C4-2B (cell line): Measurements from ENCODE around the gene CPA1.

Experiments used
- ZFX ChIP-seq: fragments of 450-650 bp; IDR thresholded peaks from 2 replicates; pipeline ENCODE4 v1.6.1; 2017
- TF ChIP-seq, protein P1 (sequence below): fragments of 450-650 bp; conservative IDR thresholded peaks from 2 replicates; pipeline ENCODE4 v1.5.1; 2017; ENCODE audit warnings: mild to moderate bottlenecking

DNA sequence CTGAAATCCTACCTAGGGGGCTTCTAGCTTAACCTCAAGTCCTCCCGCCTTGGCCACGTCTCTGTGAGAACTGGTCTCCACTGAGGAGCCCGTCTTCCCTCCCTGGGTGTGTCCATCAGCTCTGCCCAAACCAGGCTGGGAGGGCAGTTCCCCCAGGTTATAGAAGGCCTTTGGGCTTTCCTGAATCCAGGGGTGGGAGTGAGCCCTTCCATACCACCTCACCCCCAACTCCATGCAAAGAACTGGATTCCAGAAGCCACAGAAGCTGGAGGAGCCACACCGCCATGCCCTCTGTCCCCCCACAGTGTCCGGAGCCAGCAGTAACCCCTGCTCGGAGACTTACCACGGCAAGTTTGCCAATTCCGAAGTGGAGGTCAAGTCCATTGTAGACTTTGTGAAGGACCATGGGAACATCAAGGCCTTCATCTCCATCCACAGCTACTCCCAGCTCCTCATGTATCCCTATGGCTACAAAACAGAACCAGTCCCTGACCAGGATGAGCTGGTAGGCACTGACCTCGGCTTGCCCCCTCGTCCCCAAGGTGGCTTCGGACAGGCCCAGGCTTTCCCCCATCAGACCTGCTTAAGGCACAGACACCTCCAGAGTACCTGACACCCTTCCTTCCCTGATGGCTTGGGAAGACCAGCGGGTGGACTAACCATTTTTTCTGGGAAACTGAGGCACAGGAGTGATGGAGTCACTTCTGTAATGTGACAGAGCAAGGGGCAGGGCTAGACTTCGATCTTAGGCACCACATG lies 4.7 kb downstream of the CPA1 start:
- TF ChIP-seq, protein P1, sequence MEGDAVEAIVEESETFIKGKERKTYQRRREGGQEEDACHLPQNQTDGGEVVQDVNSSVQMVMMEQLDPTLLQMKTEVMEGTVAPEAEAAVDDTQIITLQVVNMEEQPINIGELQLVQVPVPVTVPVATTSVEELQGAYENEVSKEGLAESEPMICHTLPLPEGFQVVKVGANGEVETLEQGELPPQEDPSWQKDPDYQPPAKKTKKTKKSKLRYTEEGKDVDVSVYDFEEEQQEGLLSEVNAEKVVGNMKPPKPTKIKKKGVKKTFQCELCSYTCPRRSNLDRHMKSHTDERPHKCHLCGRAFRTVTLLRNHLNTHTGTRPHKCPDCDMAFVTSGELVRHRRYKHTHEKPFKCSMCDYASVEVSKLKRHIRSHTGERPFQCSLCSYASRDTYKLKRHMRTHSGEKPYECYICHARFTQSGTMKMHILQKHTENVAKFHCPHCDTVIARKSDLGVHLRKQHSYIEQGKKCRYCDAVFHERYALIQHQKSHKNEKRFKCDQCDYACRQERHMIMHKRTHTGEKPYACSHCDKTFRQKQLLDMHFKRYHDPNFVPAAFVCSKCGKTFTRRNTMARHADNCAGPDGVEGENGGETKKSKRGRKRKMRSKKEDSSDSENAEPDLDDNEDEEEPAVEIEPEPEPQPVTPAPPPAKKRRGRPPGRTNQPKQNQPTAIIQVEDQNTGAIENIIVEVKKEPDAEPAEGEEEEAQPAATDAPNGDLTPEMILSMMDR = no peak
- TF ChIP-seq ZFX = no peak
